Germinal center (tissue), 1 donor: ENCODE data around the gene TCF12.
"Not testable (repeated sequence)": the region's sequence is repeated elsewhere in the genome, so short reads cannot be mapped to it uniquely, and the experiment has no call there.

ENCODE experiments used
- DNase-seq: peaks from one replicate; pipeline ENCODE4 v3.0.0; 2012; ENCODE audit warnings: mixed read lengths, low spot score

The TCF12 gene

GRCh38 chr15:56978898-56979662, 60.6 kb downstream of the TCF12 start:
- DNase-seq: no peak

GRCh38 chr15:56980473-56980872, 62.0 kb downstream of the TCF12 start:
- no peak for DNase-seq

- no peak for DNase-seq
Measured at GRCh38 chr15:56981160-56981559, 62.7 kb downstream of the TCF12 start.

- DNase-seq: no peak
Measured at GRCh38 chr15:56982987-56983386, 64.5 kb downstream of the TCF12 start.

GRCh38 chr15:56984681-56985481, 66.4 kb downstream of the TCF12 start:
- DNase-seq: no peak

GRCh38 chr15:56985856-56986255, 67.4 kb downstream of the TCF12 start:
- no peak for DNase-seq

- DNase-seq: no peak
Measured at GRCh38 chr15:56987286-56987685, 68.8 kb downstream of the TCF12 start.

GRCh38 chr15:56988219-56988618, 69.8 kb downstream of the TCF12 start:
- no peak for DNase-seq

- no peak for DNase-seq
Measured at GRCh38 chr15:56989411-56989924, 71.0 kb downstream of the TCF12 start.

- no peak for DNase-seq
Measured at GRCh38 chr15:56991017-56991416, 72.6 kb downstream of the TCF12 start.

- DNase-seq: no peak
Measured at GRCh38 chr15:56992725-56993124, 74.3 kb downstream of the TCF12 start.

- no peak for DNase-seq
Measured at GRCh38 chr15:56994280-56994679, 75.8 kb downstream of the TCF12 start.

- DNase-seq: no peak
Measured at GRCh38 chr15:56996093-56996492, 77.6 kb downstream of the TCF12 start.

GRCh38 chr15:56996746-56997470, 78.5 kb downstream of the TCF12 start:
- DNase-seq: no peak

GRCh38 chr15:57003418-57003817, 85.0 kb downstream of the TCF12 start:
- no peak for DNase-seq

GRCh38 chr15:57005244-57005643, 86.8 kb downstream of the TCF12 start:
- no peak for DNase-seq

GRCh38 chr15:57007797-57008196, 89.4 kb downstream of the TCF12 start:
- DNase-seq: not testable (repeated sequence)

GRCh38 chr15:57010724-57011123, 92.3 kb downstream of the TCF12 start:
- DNase-seq: no peak

GRCh38 chr15:57012556-57012955, 94.1 kb downstream of the TCF12 start:
- DNase-seq: no peak

GRCh38 chr15:57014896-57015295, 96.5 kb downstream of the TCF12 start:
- not testable (repeated sequence) for DNase-seq

GRCh38 chr15:57015360-57015759, 96.9 kb downstream of the TCF12 start:
- DNase-seq: no peak

GRCh38 chr15:57015897-57016296, 97.5 kb downstream of the TCF12 start:
- no peak for DNase-seq
